Left lobe of liver (tissue), 2 donors: Measurements from ENCODE around the gene PTMA. TPM values are rescaled to one million over a fixed set of nuclear protein-coding genes. Genes with fewer than 3 reads are reported as not detected.

Experiments used
- ATAC-seq: fragments of 200-7000 bp; cut with Tn5 transposase; one replicate; pipeline ENCODE4 v1.9.1; 2020; ENCODE audit warnings: mild to moderate bottlenecking, moderate library complexity
- DNase-seq: peaks from one replicate; pipeline ENCODE4 v3.0.0-alpha.2; 2020; ENCODE audit warnings: low spot score
- total RNA-seq: library from RNA; stranded (reverse); gene quantifications from one replicate; pipeline ENCODE4 v1.2.1, GENCODE V29; 2021
- donor health status: DM: no; HTN: no; CAD: no; lungs with moderate emphysema.
- donor health status: DM: no; HTN: yes; CAD: no.

Gene PTMA
- total RNA-seq, 1 donor from 2014 or later = 213 TPM

DNA sequence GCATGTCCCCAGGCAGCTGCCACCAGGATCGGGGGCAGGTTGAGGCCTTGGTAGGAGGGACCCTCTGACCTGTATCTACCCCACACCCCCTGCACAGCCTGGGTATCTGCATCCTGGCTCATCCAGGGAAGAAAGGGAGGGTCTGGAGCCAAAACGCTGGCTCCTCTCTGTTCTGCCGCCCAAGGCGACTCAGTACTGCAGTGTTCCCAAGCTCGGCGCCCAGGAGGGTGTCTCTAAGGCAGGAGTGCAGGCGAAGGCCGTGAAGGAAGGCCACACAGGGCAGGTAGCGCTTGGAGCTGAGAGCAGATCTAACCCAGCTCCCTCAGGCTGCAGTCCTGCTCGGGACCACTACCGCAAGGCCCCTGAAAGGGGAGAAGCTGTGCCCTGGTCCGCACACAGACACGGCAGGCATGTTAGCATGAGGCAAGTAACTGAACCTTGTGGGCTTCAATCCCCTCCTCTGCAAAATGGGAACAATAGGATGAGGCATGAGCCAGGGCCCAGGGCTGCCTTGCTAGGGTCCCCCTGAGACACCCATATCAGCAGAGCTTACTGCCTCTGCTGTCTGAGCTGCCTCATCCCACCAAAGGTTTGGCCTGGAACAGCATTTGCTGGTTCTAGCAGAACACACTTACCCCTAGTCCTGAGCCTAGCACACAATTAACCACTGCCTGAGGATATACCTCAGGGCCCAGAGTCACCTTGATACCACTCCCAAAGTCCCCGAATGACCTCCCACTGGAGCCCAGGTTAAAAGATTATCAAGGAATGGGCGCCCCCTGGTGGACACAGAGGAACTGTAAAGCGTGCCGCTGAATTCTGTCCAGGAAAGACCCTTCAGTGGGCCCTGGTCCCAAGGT is 6.5 kb downstream of the PTMA start:
- ATAC-seq (peak; percentile 42), DNase-seq (peak; percentile 72)

DNA sequence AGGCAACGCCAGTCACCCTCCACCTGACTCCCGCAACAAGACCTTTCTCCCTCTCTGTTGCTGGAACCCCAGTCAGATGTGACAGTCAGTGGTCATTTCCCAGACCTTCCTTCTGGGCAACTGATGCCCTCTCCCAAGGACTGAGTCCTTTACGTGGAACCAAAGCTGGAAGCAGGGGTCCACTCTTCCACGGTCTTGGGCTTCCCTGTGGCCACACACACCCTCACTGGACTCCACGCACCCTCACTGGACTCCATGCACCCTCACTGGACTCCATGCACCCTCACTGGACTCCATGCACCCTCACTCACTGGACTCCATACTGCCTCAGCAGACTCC is 7.1 kb downstream of the PTMA start:
- ATAC-seq = no peak
- DNase-seq = no peak

DNA sequence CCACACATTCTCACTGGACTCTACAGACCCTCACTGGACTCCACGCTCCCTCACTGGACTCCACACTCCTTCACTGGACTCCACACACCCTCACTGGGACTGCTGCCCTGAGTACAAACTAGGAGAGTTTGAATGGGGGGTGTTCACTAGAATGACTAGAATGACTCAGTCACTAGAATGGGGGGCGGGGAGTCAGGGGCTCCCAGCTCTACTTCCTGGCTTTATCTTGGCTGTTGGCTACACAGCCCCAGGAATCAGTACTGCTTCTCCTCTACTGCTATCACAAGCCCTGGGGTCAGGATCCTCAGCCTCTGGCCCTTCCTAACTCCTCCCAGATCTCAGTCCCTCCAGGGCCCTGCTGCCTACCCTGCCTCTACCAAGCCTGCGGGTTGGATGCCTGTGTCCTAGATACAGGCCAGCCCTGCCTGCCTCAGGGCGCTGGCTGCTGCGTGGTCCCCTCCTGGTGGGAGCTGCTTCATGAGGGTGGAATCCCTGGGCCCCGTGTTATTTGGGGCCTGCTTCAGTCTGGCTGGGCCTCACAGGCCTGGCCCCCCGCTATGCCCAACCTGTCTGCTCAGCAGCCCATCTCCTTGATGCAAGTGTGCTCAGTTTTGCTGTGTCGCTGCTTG is 7.8 kb downstream of the PTMA start:
- ATAC-seq (no peak), DNase-seq (no peak)

DNA sequence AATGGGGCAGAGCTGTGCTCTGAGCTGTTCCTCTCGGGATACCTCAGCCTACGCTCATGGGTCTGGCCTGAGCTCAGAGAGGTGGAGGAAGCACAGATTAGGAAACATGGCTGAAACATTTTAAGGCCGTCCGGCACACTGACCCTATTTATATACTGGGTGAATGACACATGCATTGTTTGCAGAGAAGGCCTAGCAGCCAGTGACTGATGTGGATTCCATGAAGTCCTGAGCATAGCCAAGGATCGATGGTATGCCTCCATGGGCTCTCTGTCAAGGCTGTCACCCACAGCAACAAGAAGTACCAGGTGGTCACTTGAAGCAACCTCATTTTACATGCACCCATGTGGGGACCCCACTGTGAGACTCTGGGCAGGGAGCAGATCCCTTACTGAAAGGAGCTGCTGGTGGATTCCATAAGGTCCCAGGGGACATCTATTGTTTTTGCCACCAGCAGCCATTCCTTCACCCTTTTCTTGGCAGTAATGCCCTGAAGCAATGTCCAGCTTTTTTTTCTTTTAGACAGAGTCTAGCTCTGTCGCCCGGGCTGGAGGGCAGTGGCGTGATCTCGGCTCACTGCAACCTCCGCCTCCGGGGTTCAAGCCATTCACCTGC is 8.4 kb downstream of the PTMA start:
- DNase-seq (no peak), ATAC-seq (no peak)

DNA sequence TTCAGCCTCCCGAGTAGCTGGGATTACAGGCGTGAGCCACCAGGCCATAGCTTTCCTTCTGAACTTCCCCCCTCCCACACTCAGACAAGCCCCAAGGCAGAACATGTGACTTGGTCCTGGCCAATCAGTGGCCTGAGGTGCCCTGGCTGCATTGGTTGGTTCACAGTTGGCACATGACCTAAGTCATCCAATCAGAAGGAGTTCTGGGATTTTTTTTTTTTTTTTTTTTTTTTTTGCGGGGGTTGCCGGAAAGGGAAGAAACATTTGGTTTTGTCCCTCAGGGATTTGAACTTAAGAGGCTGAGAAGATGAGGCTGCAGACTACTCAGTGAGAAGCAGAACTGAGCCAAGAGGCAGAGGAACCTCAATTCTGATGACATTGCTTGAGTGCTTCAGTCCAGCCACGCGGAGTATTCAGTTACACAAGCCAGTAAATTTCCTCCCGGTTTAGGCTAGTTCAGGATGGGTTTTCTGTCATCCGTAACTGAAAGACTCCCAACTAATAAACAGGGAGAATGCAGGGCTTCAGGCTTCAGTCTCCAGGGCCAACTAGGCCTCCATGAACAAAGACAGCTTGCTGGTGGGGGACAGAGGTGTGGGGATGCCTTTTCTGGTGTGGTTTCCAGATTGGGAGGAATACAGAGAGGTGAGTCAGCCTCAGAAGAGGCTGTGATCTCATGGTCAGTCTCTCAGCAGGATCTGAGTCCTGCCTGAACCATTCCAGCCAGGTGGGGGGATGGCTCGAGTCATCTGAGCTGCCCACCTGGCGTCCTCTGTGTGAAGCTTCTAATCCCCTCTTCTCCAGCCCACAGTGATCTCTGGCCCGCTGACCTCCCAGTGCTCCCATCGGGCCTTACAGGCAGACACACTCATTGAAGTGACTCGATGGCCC is 9.2 kb downstream of the PTMA start:
- no peak for DNase-seq
- ATAC-seq = no peak

DNA sequence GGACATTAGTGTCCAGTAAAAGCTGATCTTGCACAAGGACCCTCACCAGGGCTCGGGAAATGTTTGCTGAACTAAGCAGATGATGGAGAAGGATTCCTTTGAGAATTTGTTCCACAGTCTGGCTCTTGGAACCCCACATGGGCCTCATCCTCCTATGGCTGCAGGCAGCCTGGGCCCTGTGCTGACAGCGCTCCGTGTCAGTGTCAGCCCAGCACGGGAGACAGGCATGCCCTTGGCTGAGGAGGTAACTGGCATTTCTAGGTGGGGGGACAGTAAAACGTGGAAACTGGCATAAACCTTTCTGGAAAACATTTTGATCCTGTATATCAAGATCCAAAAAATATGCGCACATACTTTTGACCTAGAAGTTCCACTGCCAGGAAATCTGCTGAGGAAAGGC is 10.5 kb downstream of the PTMA start:
- ATAC-seq (no peak), DNase-seq (no peak)

DNA sequence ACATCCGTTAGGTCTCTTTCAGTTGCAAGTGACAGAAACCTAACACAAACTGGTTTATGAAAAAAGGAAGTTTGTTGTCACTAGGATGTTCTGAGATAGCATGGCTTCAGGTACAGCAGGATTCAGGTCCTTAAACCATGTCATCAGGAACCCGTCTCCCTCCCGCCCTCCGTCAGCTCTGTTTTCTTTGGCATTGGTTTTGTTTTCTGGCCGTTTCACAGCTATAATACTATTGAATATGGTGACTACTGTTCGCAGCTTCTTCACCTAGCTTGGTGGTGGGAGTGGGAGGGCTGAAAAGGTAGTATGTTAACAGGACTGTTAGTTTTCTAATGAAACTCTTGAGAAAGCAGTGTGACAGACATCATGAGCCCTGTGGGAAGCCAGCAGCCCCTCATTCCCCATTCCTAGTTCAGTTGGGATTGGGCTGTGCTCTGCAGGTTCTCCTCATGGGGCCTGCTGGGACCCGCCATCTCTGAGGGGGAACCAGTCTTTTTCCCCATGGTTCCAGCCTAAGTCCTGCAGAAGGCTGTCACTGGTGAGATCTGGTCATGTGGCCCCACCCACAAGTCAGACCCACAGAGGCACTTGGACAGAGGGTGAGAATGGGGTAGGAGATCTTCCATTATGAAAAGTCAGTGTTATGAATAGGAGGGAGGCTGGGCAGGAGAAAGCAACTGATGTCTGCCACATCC is 12.1 kb downstream of the PTMA start:
- ATAC-seq (no peak), DNase-seq (no peak)

DNA sequence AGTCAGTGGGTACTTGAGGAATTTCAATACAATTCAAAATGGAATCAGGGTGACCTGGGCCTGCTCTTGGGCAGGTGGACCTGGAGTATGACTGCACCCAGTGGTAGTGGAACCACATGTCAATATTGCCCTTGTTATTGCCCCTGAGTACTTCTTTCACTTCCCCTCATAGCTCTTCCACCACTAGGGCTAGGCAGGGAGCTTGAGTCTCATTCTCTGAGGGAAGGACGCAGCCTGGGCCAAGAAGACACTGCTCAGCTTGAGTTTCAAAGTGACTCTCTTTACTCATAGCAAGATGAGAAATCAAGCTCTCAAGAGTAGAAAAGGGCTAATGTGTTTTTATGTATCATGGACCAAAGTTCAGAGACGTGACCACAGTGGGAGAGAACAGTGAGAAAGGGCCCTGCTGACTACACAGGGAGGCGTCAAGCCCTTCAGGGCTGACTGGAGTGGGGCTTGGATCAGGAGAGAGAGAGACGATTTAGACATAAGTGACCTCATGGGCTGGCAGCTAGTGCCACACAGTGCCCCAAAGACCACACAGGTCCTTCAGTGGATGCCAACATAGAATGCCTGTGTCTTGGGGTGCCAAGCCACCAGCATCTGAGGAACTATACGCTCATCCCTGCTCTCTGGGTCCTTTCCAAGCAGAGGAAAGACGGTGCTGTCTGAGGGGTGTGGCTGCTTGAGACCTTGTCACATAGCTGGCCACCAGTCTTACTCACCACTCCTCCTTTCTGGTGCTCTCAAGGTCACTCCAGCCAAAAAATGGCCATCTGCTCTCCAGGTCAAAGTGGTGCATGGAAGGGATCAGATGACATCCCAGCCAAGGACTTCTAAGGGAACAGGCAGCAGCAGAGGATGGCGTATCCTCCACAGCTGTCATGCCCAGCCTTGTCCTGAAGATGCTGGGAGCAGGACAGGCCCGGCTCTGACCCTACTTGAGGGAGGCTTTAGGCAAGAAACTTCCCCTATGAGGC is 13.0 kb downstream of the PTMA start:
- DNase-seq = no peak
- peak; percentile 33 for ATAC-seq

DNA sequence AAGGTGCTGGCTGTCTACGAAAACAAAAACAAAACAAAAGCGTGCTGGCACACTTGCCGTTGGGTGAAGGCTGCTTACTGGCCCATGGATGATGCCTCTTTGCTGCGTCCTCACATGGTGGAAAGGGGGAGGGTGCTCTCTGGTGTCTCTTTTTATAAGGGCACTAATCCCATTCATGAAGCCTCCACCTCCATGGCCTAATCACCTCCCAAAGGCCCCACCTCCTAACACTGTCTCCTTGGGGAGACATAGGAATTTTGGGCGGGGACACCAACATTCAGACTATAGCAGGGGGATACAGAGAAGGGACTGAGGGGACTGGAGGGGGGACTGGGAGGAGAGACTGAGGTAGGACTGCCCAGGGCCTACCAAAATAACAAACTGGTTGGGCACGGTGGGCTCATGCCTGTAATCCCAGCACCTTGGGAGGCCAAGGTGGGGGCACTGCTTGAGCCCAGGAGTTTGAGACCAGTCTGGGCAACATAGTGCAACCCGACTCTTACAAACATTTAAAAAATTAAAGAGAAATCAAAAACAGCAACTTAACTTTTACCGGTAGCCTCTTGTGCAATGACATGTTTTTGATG is 14.5 kb downstream of the PTMA start:
- DNase-seq (no peak), ATAC-seq (no peak)

DNA sequence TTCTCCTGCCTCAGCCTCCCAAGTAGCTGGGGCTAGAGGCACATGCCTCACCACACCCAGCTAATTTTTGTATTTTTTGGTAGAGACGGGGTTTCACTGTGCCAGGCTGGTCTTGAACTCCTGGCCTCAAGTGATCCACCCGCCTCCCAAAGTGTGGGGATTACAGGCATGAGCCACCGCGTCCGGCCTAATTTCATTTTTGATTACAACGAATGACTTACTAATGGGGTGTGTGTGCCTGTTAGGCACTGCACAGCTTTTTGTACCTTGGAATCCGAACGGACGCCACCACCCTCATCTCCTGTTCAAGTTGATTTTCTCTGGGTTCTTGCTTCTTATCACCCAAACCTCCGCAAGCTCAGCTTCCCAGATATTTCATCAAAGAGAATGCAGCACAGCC is 17.2 kb downstream of the PTMA start:
- DNase-seq = no peak
- ATAC-seq = no peak

DNA sequence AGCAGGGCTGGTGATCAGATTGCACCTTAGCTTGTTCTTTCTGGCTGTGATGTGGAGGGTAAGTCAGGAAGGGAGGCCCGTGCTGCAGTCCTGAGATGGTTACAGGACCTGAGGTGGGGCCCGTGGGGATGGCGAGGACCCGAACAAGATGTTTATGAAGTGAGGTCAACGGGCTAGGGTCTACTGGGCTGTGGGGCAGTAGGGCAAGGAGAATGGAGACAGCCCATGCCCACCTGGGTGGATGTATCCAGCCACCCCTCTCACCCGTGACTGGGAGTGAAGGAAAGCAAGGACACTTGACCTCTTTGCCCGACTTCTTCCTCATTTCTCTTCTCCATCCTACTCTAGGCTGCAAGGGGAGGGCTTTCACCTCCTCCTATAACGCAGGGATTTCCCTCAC is 18.0 kb downstream of the PTMA start:
- no peak for DNase-seq
- ATAC-seq = no peak

DNA sequence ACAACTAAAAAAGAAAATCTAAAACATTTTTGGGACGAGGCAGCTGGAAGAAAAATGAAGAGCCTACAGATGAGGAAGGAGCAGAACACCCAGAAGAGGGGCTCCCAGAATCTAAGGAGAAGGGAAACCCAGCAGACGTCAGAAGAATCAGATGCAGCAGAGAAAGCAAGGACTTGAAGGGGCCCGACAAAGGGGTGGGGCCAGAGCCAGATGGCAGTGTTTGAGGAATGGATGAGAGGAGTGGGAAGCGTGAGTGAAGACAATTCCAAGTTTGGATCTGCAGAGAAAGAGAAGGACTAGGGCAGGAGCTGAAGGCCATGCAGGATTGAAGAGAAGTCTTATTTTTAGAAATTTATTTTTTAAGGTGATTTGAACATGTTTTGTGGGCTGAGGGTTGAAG is 19.3 kb downstream of the PTMA start:
- no peak for ATAC-seq
- no peak for DNase-seq

DNA sequence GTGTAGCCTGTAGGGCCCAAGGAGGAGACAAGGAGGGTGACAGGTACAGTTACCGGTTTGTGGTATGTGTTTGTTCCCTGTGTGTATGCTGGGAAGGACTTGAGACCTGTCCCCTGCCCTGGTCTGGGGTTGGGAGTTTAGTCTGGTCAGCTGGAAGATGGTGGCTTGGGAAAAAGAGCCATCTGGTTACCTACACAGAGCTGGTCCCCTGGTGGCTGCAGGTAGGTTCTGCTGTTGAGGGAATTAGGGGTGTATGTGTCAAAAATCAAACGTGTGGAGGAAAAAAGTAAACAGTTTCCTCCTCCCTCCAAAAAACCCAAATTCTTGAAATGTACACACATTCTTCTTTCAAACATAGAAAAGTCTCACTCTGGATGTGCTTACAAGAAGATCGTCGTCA is 24.3 kb downstream of the PTMA start:
- no peak for ATAC-seq
- no peak for DNase-seq

DNA sequence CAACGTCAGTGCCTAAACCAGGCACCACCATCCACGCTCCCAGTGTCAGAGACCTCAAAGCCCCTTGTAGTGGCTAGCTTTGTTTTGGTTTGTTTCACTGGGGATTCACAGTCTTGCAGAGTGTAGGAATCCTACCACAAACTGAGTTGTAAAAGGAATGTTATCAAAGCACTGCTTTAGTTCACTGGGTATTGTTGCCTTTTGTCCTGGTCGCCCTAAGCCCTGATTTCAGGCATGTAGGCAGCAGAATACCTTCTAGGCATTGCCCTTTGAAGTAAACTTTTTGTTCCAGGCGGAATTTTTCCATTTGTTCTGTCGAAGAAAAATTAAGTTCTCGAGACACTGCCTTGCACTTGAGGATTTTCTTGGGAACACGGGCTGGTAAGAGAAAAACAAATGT is 29.4 kb downstream of the PTMA start:
- no peak for DNase-seq
- no peak for ATAC-seq

DNA sequence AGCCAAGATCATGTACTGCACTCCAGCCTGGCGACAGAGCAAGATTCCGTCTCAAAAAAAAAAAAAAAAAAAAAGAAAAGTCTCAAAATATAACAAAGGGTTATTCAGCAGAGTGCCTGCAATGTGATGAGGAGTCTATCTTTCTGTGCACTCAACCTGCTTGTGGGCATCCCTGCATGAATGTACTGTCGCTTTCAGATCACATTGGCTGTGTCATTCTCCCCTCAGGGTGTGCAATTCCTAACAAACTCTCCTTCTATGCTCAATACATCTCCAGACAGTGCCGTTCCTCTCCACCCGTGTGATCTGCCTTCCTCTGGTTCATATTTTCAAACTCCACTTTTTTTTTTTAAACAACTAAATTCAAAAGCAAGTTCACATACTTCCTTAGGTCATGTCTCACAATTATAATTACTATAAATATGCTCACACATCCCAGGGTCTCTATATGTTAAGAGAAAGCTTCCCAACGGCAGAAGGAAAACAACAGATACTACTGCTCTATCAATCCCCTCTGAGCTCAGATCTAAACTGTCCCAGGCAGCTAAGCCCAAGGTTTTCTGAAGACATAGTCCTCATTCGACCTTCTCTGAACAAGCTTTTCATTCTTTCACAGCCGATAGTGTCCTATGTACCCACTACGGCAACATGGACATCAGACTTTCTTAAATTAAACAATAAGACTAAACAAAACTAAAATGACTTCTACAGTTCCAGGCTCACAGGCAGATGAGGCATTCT is 35.2 kb downstream of the PTMA start:
- DNase-seq = no peak
- ATAC-seq = no peak

DNA sequence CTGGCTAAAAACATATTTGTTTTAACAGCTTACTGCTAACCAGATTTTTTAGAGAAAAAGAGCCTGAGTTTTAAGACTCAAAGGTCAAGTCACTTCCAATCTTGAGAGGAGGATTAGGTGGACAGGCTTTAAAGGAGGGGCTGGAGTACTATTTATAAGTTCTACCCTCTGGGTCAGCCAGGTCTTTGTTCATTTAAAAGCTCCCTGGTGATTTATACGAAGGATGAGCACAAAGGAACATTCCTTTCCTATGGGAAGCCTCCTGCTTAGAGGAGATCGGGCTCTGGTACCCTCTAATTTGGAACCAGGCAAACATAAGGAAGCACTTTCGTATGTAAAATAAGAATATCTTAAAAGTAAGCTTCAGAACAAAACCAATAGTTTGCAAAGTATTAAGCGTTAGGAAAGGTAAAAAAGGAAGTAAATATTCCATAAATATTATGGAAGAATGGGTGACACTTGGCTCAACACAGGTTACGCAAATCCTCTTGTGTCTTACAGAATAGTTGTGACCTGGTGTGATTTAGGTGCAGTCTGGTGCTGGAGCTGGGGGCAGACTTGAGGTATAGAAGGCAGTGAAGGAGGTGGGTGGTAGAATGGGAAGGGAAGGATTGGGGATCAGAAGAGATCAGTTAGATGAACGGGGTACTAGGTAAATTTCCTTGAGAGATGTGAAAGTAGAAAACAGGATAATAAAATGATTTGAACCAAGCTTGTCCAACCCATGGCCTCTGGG is 37.1 kb downstream of the PTMA start:
- DNase-seq = no peak
- ATAC-seq = no peak

DNA sequence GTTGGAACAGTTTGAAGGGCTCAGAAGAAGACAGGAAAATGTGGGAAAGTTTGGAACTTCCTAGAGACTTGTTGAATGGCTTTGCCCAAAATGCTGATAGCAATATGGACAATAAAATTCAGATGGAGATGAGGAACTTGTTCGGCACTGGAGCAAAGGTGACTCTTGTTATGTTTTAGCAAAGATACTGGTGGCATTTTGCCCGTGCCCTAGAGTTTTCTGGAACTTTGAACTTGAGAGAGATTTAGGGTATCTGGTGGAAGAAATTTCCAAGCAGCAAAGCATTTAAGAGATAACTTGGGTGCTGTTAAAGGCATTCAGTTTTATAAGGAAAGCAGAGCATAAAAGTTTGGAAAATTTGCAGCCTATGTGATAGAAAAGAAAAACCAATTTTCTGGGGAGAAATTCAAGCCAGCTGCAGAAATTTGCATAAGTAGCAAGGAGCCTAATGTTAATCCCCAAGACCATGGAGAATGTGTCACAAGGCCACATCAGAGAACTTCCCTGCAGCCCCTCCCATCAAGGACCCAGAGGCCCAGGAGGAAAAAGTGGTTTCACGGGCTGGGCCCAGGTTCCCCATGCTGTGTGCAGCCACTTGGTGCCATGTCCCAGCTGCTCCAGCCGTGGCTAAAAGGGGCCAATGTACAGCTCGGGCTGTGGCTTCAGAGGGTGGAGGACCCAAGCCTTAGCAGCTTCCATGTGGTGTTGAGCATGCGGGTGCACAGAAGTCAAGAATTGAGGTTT is 40.0 kb downstream of the PTMA start:
- DNase-seq (peak; percentile 51), ATAC-seq (peak; percentile 18)
